ENCODE measurements around the gene CREBBP. TPM values are rescaled to one million over a fixed set of nuclear protein-coding genes. Genes with fewer than 3 reads are reported as not detected.

Gene CREBBP
- total RNA-seq, 1 donor from 2014 or later = 151 TPM

- no peak for TF ChIP-seq CTCF (IDR thresholded peaks at IDR 0.05; ENCODE audit: unreplicated experiment)
- Mint-ChIP-seq H3K4me1 (no peaks in the 10 kb centered on the region), H3K27ac (peak overlapping the region; percentile 9), H3K4me3 (no peak overlapping the region), H3K27me3 (ENCODE audit: low read depth) (no peaks in the 10 kb centered on the region), H3K9me3 (no peaks in the 10 kb centered on the region), H3K36me3 (peaks cover 33% of the 10 kb centered on the region)
- DNase-seq (ENCODE audit: low spot score in 2 of 2, unreplicated experiment in 2 of 2) = no peak
Observed at GRCh38 chr16:3761375-3762106, 119.0 kb downstream of the CREBBP start.

GRCh38 chr16:3760518-3760917, 120.0 kb downstream of the CREBBP start:
- no peaks in the 10 kb centered on the region for H3K27me3 Mint-ChIP-seq (ENCODE audit: low read depth)
- H3K4me3 Mint-ChIP-seq = no peak overlapping the region
- H3K27ac Mint-ChIP-seq = no peak overlapping the region
- no peak for TF ChIP-seq CTCF (IDR thresholded peaks at IDR 0.05; ENCODE audit: unreplicated experiment)
- DNase-seq (ENCODE audit: low spot score in 2 of 2, unreplicated experiment in 2 of 2) = no peak
- H3K4me1 Mint-ChIP-seq = no peaks in the 10 kb centered on the region
- H3K9me3 Mint-ChIP-seq = no peaks in the 10 kb centered on the region
- H3K36me3 Mint-ChIP-seq = peaks cover 36% of the 10 kb centered on the region

- Mint-ChIP-seq H3K4me1 (no peaks in the 10 kb centered on the region), H3K9me3 (no peaks in the 10 kb centered on the region), H3K27me3 (ENCODE audit: low read depth) (no peaks in the 10 kb centered on the region), H3K4me3 (no peak overlapping the region), H3K27ac (no peak overlapping the region), H3K36me3 (peaks cover 33% of the 10 kb centered on the region)
- no peak for DNase-seq (ENCODE audit: low spot score in 2 of 2, unreplicated experiment in 2 of 2)
- TF ChIP-seq CTCF (IDR thresholded peaks at IDR 0.05; ENCODE audit: unreplicated experiment) = no peak
Observed at GRCh38 chr16:3759736-3760135, 120.8 kb downstream of the CREBBP start.

- no peak for TF ChIP-seq CTCF (IDR thresholded peaks at IDR 0.05; ENCODE audit: unreplicated experiment)
- no peaks in the 10 kb centered on the region for H3K9me3 Mint-ChIP-seq
- no peak overlapping the region for H3K4me3 Mint-ChIP-seq
- peaks cover 31% of the 10 kb centered on the region for H3K36me3 Mint-ChIP-seq
- H3K27me3 Mint-ChIP-seq (ENCODE audit: low read depth) = no peaks in the 10 kb centered on the region
- no peak for DNase-seq (ENCODE audit: low spot score in 2 of 2, unreplicated experiment in 2 of 2)
- peak overlapping the region; percentile 75 for H3K27ac Mint-ChIP-seq
- H3K4me1 Mint-ChIP-seq = no peaks in the 10 kb centered on the region
Observed at GRCh38 chr16:3756113-3756512, 124.4 kb downstream of the CREBBP start.

- TF ChIP-seq CTCF (IDR thresholded peaks at IDR 0.05; ENCODE audit: unreplicated experiment) = no peak
- no peaks in the 10 kb centered on the region for H3K9me3 Mint-ChIP-seq
- H3K36me3 Mint-ChIP-seq = peaks cover 32% of the 10 kb centered on the region
- H3K4me1 Mint-ChIP-seq = no peaks in the 10 kb centered on the region
- H3K27ac Mint-ChIP-seq = no peak overlapping the region
- DNase-seq (ENCODE audit: low spot score in 2 of 2, unreplicated experiment in 2 of 2) = no peak
- H3K27me3 Mint-ChIP-seq (ENCODE audit: low read depth) = no peaks in the 10 kb centered on the region
- no peak overlapping the region for H3K4me3 Mint-ChIP-seq
Observed at GRCh38 chr16:3755249-3755648, 125.3 kb downstream of the CREBBP start.

Measured in mesothelial cell of epicardium (in vitro differentiated cells).